K562 (cell line): ENCODE measurements around the gene PSD4. TPM values are rescaled to one million over a fixed set of nuclear protein-coding genes. Genes with fewer than 3 reads are reported as not detected.

Source experiments
- BHLHE40 ChIP-seq: IDR thresholded peaks from 2 replicates; pipeline ENCODE4 v1.6.1; 2011; ENCODE audit warnings: low read length, improper control_type of control experiment
- CCNT2 ChIP-seq: IDR thresholded peaks from 2 replicates; pipeline ENCODE4 v1.6.1; 2011; ENCODE audit warnings: borderline replicate concordance, low read depth, mild to moderate bottlenecking, moderate library complexity, mixed read lengths, low read length; ENCODE audit not compliant: insufficient read length; ENCODE audit errors: extremely low read depth
- CEBPZ ChIP-seq: fragments of 150-350 bp; IDR thresholded peaks from 2 replicates; pipeline ENCODE4 v1.6.1; 2014; ENCODE audit warnings: low read depth, mild to moderate bottlenecking, low read length, borderline replicate concordance
- CSDE1 ChIP-seq, 2 experiments: fragments of 450-650 bp; IDR thresholded peaks; 2 replicates each; pipeline ENCODE4 v1.6.1; 2016; ENCODE audit warnings: mild to moderate bottlenecking in 1 of 2
- CXXC5 ChIP-seq: fragments of 250-450 bp; sonication (Bioruptor Pico); IDR thresholded peaks from 2 replicates; pipeline ENCODE4 v1.8.0; 2022; ENCODE audit warnings: inconsistent platforms, mild to moderate bottlenecking, moderate library complexity
- EP400 ChIP-seq: fragments of 450-650 bp; IDR thresholded peaks from 2 replicates; pipeline ENCODE4 v1.6.1; 2017; ENCODE audit warnings: antibody characterized with exemption, mild to moderate bottlenecking, moderate library complexity
- ERF ChIP-seq: fragments of 450-650 bp; formaldehyde crosslinking; IDR thresholded peaks from 2 replicates; pipeline ENCODE4 v1.4.0; 2020; ENCODE audit warnings: mild to moderate bottlenecking, mixed read lengths
- FOXP4 ChIP-seq: sonication (generic); formaldehyde crosslinking; IDR thresholded peaks from 2 replicates; pipeline ENCODE4 v1.8.0; 2022; ENCODE audit warnings: mild to moderate bottlenecking, missing genetic modification reagents, borderline replicate concordance
- HDAC1 ChIP-seq, 2 experiments: fragments of 450-650 bp; IDR thresholded peaks; 2 replicates each; pipeline ENCODE4 v1.6.1; 2016 to 2017; ENCODE audit warnings: inconsistent platforms in 1 of 2, mild to moderate bottlenecking in 1 of 2, moderate library complexity in 1 of 2
- HNRNPH1 ChIP-seq: fragments of 200-400 bp; formaldehyde crosslinking; optimal IDR thresholded peaks from 2 replicates; pipeline ENCODE3; 2017; ENCODE audit warnings: low read depth, mild to moderate bottlenecking, low read length, moderate library complexity
- MLLT1 ChIP-seq, 2 experiments: fragments of 450-650 bp; IDR thresholded peaks; 2 replicates each; pipeline ENCODE4 v1.6.1; 2016
- NFIC ChIP-seq: fragments of 450-650 bp; IDR thresholded peaks from 2 replicates; pipeline ENCODE4 v1.6.1; 2017; ENCODE audit warnings: mild to moderate bottlenecking, inconsistent platforms
- TOE1 ChIP-seq, 2 experiments: fragments of 450-650 bp in 1 of 2; sonication (generic) in 1 of 2; formaldehyde crosslinking in 1 of 2; IDR thresholded peaks; 2 replicates each; pipeline versions ENCODE4 v1.7.1 to v1.8.0; 2016 to 2022; ENCODE audit warnings: borderline replicate concordance in 2 of 2, mild to moderate bottlenecking in 2 of 2, antibody characterized with exemption in 1 of 2, inconsistent platforms in 1 of 2, low read depth in 1 of 2, missing genetic modification reagents in 1 of 2, moderate library complexity in 1 of 2
- ZNF592 ChIP-seq: fragments of 450-650 bp; IDR thresholded peaks from 2 replicates; pipeline ENCODE4 v1.6.1; 2017; ENCODE audit warnings: antibody characterized with exemption, mild to moderate bottlenecking
- polyA plus RNA-seq, 8 experiments: library from polyadenylated mRNA; depleted of rRNA in 4 of 8; stranded (reverse) in 5 of 8; unstranded in 3 of 8; fragments of >200 nt; fragmentation: Nextera tagmentation in 2 of 8; fragmentation: Illumina TruSeq in 1 of 8; extraction: Ambion mirVana in 2 of 8; extraction: Trizol in 1 of 8; gene quantifications; 2 replicates each; pipeline versions ENCODE4 v1.2.1 to v1.2.3, GENCODE V29; 2011 to 2014; ENCODE audit warnings: inconsistent platforms in 1 of 8, missing spikeins in 1 of 8
- total RNA-seq, 7 experiments: library from RNA; depleted of rRNA in 6 of 7; stranded (reverse); fragments of >200 nt in 6 of 7; fragmentation: Illumina TruSeq in 2 of 7; extraction: Trizol in 2 of 7; gene quantifications; 2 replicates each; pipeline versions ENCODE4 v1.2.1 to v1.2.3, GENCODE V29; 2011 to 2021; ENCODE audit warnings: low replicate concordance in 1 of 7

The PSD4 gene
- total and polyA plus RNA-seq, 9 of the 15 experiments (the other 6 are each of a cell fraction or from before 2014, with no cell fraction given): 0.46 to 54.0 (median 20.8) TPM

- TF ChIP-seq ZNF592 (peak; percentile 86), ERF (CRISPR knock-in tag) (0 out of 2 replicates have a peak, but pooled peaks have one; percentile 66), HNRNPH1 (no peak), EP400 (peak; percentile 82), NFIC (peak; percentile 5; the same call in 1 of the 2 replicates), CCNT2 (peak; percentile 19), TOE1 (IDR thresholded peaks at IDR 0.05; ENCODE audit: borderline replicate concordance) (0 out of 2 replicates have a peak, but pooled peaks have one; percentile 37), TOE1 (CRISPR knock-in tag; IDR thresholded peaks at IDR 0.05; ENCODE audit: borderline replicate concordance, low read depth) (no peak), CXXC5 (peak; percentile 31; the same call in 1 of the 2 replicates), CSDE1 (IDR thresholded peaks at IDR 0.05) (no peak), FOXP4 (CRISPR knock-in tag) (peak; percentile 23; the same call in 1 of the 2 replicates), CEBPZ (no peak), MLLT1 (IDR thresholded peaks at IDR 0.05) (0 out of 4 replicates have a peak, but pooled peaks of 1 of the 2 experiments have one; percentile 4), BHLHE40 (peak; percentile 39; the same call in 1 of the 2 replicates), HDAC1 (IDR thresholded peaks at IDR 0.05) (peak in 1 of 2 experiments; percentile 68; a peak in 1 of 4 replicates)
Observed at GRCh38 chr2:113173542-113174375, at the start of gene PSD4 (continued).
